HepG2 (cell line): ENCODE data around the gene MGST2. TPM values are rescaled to one million over a fixed set of nuclear protein-coding genes. Genes with fewer than 3 reads are reported as not detected.

Experiments used
- ATAC-seq: fragments of 200-7000 bp; cut with Tn5 transposase; 3 replicates; pipeline ENCODE4 v1.9.1; 2020; ENCODE audit warnings: mild to moderate bottlenecking, moderate library complexity
- BruUV-seq: library from RNA; stranded (reverse); fragments of 400-500 nt; replicated peaks from 2 replicates; lab custom pipeline; 2021; lab: Mats Ljungman, UMichigan
- CTCF ChIA-PET: fragments of 300-600 bp; formaldehyde crosslinking; extraction: SDS; loops from one replicate; lab custom pipeline; 2021; ENCODE audit warnings: low total read pairs, inconsistent platforms, low intra/inter-chr PET ratio; lab: Yijun Ruan, JAX
- POLR2A ChIA-PET: fragments of 350-600 bp; sonication (Branson Sonifier 250); formaldehyde crosslinking; loops from one replicate; lab custom pipeline; 2020; ENCODE audit warnings: antibody characterized with exemption, inconsistent platforms; lab: Yijun Ruan, JAX
- DNase-seq: peaks from one replicate; pipeline ENCODE4 v3.0.0-alpha.2; 2015; ENCODE audit warnings: low spot score
- FAIRE-seq: peaks from 3 replicates; lab custom pipeline; 2011; peaks lifted over from hg19 to GRCh38; lab: Jason Lieb, UNC
- H2AFZ ChIP-seq: one replicate; pipeline ENCODE4 v1.6.1; 2011; ENCODE audit warnings: low read length, inconsistent platforms
- H3K27ac ChIP-seq: fragments of 300-600 bp; 3 replicates; pipeline ENCODE4 v1.8.0; 2011; ENCODE audit warnings: mixed run types, mild to moderate bottlenecking, mixed read lengths, low read length, inconsistent platforms; ENCODE audit not compliant: insufficient read depth; ENCODE audit errors: extremely low read length
- H3K27me3 ChIP-seq, 2 experiments: fragments of 200-600 bp in 1 of 2; 2 replicates in 1 of 2; 3 replicates in 1 of 2; pipeline versions ENCODE4 v1.6.0 to v1.8.0; 2011; ENCODE audit warnings: low read length in 2 of 2, mild to moderate bottlenecking in 2 of 2, moderate library complexity in 2 of 2, inconsistent platforms in 1 of 2; ENCODE audit not compliant: insufficient read depth in 2 of 2, control insufficient read depth in 1 of 2
- H3K36me3 ChIP-seq, 2 experiments: fragments of 200-600 bp in 1 of 2; replicated peaks in 1 of 2; 2 replicates in 1 of 2; 3 replicates in 1 of 2; pipeline versions ENCODE4 v1.5.1 to v1.8.0; 2011; ENCODE audit warnings: low read length in 2 of 2, inconsistent platforms in 1 of 2; ENCODE audit not compliant: insufficient read depth in 2 of 2, control insufficient read depth in 1 of 2
- H3K4me1 ChIP-seq: 2 replicates; pipeline ENCODE4 v1.5.1; 2012; ENCODE audit warnings: low read length, inconsistent platforms; ENCODE audit not compliant: insufficient read depth
- H3K4me2 ChIP-seq: 2 replicates; pipeline ENCODE4 v1.6.0; 2011; ENCODE audit warnings: low read depth, low read length, inconsistent platforms
- H3K4me3 ChIP-seq, 3 experiments: fragments of 200-600 bp in 1 of 3; sonication (generic), shearing (Covaris generic) in 1 of 3; replicated peaks in 1 of 3; 2 replicates each; pipeline ENCODE4 v1.5.1; 2011 to 2016; ENCODE audit warnings: low read length in 3 of 3, inconsistent platforms in 2 of 3, low read depth in 2 of 3, mild to moderate bottlenecking in 2 of 3, control low read depth in 1 of 3, mixed read lengths in 1 of 3; ENCODE audit not compliant: insufficient read depth in 1 of 3
- H3K79me2 ChIP-seq: one replicate; pipeline ENCODE4 v1.6.1; 2011; ENCODE audit warnings: low read length, inconsistent platforms; ENCODE audit not compliant: insufficient read depth
- H3K9ac ChIP-seq: 2 replicates; pipeline ENCODE4 v1.6.0; 2011; ENCODE audit warnings: mild to moderate bottlenecking, low read depth, low read length, inconsistent platforms; ENCODE audit not compliant: insufficient read depth
- H3K9me3 ChIP-seq: 2 replicates; pipeline ENCODE4 v1.5.1; 2012; ENCODE audit warnings: mild to moderate bottlenecking, low read length
- H4K20me1 ChIP-seq: 2 replicates; pipeline ENCODE4 v1.6.0; 2011; ENCODE audit warnings: inconsistent platforms, mild to moderate bottlenecking, low read length, moderate library complexity; ENCODE audit not compliant: insufficient read depth
- AGO2 ChIP-seq: fragments of 200-400 bp; formaldehyde crosslinking; optimal IDR thresholded peaks from 2 replicates; pipeline ENCODE3; 2017; ENCODE audit warnings: mild to moderate bottlenecking, low read depth, low read length, moderate library complexity
- CC2D1A ChIP-seq: sonication (generic); formaldehyde crosslinking; IDR thresholded peaks from 2 replicates; pipeline ENCODE4 v1.8.1; 2023; ENCODE audit warnings: mild to moderate bottlenecking, missing genetic modification reagents
- NFYB ChIP-seq: sonication (generic); formaldehyde crosslinking; IDR thresholded peaks from 2 replicates; pipeline ENCODE4 v1.4.0; 2020; ENCODE audit warnings: missing genetic modification reagents
- NR1H2 ChIP-seq: sonication (generic); formaldehyde crosslinking; IDR thresholded peaks from 2 replicates; pipeline ENCODE4 v1.8.1; 2022; ENCODE audit warnings: low read depth, missing genetic modification reagents, borderline replicate concordance
- PAF1 ChIP-seq: IDR thresholded peaks from 2 replicates; pipeline ENCODE4 v1.6.1; 2016; ENCODE audit warnings: missing genetic modification reagents, missing compliant biosample characterization
- ZFX ChIP-seq: sonication (generic); formaldehyde crosslinking; IDR thresholded peaks from 2 replicates; pipeline ENCODE4 v1.4.0; 2020; ENCODE audit warnings: mild to moderate bottlenecking, low read depth, missing genetic modification reagents, moderate library complexity
- ZNF121 ChIP-seq: sonication (generic); formaldehyde crosslinking; IDR thresholded peaks from 2 replicates; pipeline ENCODE4 v1.5.0; 2020; ENCODE audit warnings: mild to moderate bottlenecking, missing genetic modification reagents
- ZNF326 ChIP-seq: sonication (generic); formaldehyde crosslinking; IDR thresholded peaks from 2 replicates; pipeline ENCODE4 v1.4.0; 2020; ENCODE audit warnings: missing genetic modification reagents, borderline replicate concordance
- WGBS: methylation state at CpG from one replicate; pipeline ENCODE4 v1.1.6; 2017; ENCODE audit warnings: low lambda C conversion rate; 5-methylcytosine and 5-hydroxymethylcytosine counted together
- in situ Hi-C: cut with HindIII; loops from 2 replicates; pipeline ENCODE4 v1.10.0; 2017; ENCODE audit warnings: low pct_unique_long_range_greater_than_20kb; ENCODE audit not compliant: extremely low pct_ligation_motif_present
- intact Hi-C: fragments of 100-400 bp; cut with micrococcal nuclease; formaldehyde crosslinking; loops from one replicate; pipeline ENCODE4 v1.10.0; 2022; ENCODE audit not compliant: unreplicated experiment
- polyA plus RNA-seq, 8 experiments: library from polyadenylated mRNA; depleted of rRNA in 3 of 8; stranded (reverse) in 7 of 8; unstranded in 1 of 8; fragments of >200 nt; fragmentation: Illumina TruSeq in 4 of 8; extraction: Trizol in 4 of 8; gene quantifications; 2 replicates each; pipeline versions ENCODE4 v1.2.1 to v1.2.3, GENCODE V29; 2011 to 2016; ENCODE audit warnings: low read depth in 4 of 8, missing spikeins in 1 of 8, mixed read lengths in 1 of 8; ENCODE audit not compliant: insufficient read depth in 1 of 8
- total RNA-seq, 5 experiments: library from RNA; depleted of rRNA; stranded (reverse); fragments of >200 nt; fragmentation: Illumina TruSeq; extraction: Trizol; gene quantifications; 2 replicates each; pipeline ENCODE4 v1.2.3, GENCODE V29; 2016; ENCODE audit warnings: low read depth in 1 of 5
- TF ChIP-seq, protein P1 (sequence below): sonication (generic); formaldehyde crosslinking; IDR thresholded peaks from 2 replicates; pipeline ENCODE4 v1.5.1; 2020; ENCODE audit warnings: missing genetic modification reagents, mild to moderate bottlenecking, borderline replicate concordance
- TF ChIP-seq, protein P2 (sequence below): sonication (generic); formaldehyde crosslinking; conservative IDR thresholded peaks from 2 replicates; pipeline ENCODE4 v1.8.0; 2022; ENCODE audit warnings: low read depth, missing genetic modification reagents
- TF ChIP-seq, protein P3 (sequence below): sonication (generic); formaldehyde crosslinking; IDR thresholded peaks from 2 replicates; pipeline ENCODE4 v1.5.0; 2020; ENCODE audit warnings: mild to moderate bottlenecking, missing genetic modification reagents, moderate library complexity

Gene MGST2
- total and polyA plus RNA-seq, 2 of the 13 experiments (the other 11 are each of a cell fraction or from before 2014, with no cell fraction given) = 205 to 416 TPM

DNA sequence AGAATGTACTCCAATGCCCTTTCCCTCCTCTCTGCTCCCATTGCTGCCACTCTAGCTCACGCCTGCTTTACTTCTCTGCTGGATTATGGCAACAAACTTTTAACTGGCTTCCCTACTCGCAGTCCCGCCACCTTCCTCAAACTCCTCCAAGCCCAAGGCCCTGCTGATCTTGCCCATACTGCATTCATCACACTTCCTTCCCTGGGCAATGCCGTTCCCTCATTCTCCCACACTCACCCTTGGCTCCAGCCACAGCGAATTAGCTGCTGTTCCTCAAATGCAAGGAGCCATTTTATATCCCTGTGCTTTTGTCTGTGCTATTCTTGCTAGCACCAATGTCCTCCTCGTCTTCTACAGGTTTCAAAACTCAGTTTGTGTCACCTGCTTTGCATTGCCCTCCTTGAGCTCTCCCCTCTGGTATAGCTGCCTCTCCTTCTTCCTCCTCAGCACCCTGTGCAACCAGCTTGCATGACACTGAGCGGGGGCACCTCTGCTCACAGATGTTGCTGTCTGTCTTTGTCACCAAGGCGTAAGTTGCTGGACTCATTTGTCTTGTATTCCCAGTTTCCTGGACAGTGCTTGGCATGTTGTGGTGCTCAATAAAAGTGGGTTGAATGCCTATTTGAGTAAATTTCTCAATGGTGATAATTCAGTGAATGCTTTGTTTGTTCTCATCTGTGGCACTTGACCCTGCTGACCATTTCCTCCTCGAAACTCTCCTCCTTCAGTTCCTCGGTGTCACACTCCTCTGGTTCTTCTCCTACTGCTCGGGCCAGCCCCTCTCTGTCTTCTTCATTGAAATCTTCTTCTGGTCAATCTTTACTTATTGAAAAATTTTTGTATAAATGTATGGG, 22.4 kb upstream of the MGST2 start:
- intact Hi-C loops = no loop called here

DNA sequence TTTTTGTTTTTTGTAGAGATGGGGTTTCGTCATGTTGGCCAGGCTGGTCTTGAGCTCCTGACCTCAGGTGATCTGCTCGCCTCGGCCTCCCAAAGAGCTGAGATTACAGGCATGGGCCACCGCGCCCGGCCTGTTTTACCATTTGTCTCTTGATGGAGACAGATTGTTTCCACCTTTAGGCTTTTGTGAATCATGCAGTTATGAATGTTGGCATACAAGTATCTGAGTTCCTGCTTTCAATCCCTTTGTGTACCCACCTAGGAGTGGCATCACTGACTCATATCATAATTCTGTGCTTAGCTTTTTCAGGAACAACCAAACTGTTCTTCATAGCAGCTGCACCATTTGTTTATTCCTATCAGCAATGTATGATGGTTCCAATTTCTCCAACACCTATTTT, 20.2 kb upstream of the MGST2 start:
- H3K27ac ChIP-seq = no peak overlapping the region
- H3K36me3 ChIP-seq = no peaks in the 10 kb centered on the region
- peaks cover 11% of the 10 kb centered on the region for H3K4me1 ChIP-seq
- intact Hi-C loops (no loop called here), in situ Hi-C loops (no loop called here)
- ATAC-seq (no peak), DNase-seq (no peak), FAIRE-seq (no peak)
- no peak overlapping the region for H3K9ac ChIP-seq
- no peaks in the 10 kb centered on the region for H4K20me1 ChIP-seq
- ChIA-PET CTCF (no interaction called here), POLR2A (no interaction called here)
- H3K4me3 ChIP-seq = no peak overlapping the region
- peaks cover 0 to 1% of the 10 kb centered on the region in 2 experiments; a peak in 1 of 5 replicates for H3K27me3 ChIP-seq
- no TSS peak for BruUV-seq
- no peak overlapping the region for H2AFZ ChIP-seq
- no peak overlapping the region for H3K4me2 ChIP-seq
- WGBS = 54% methylated on average over 6 of the region's 6 CpGs
- H3K79me2 ChIP-seq = no peaks in the 10 kb centered on the region
- no peaks in the 10 kb centered on the region for H3K9me3 ChIP-seq
- no peak for TF ChIP-seq CC2D1A
- TF ChIP-seq ZFX = no peak
- TF ChIP-seq PAF1 = no peak
- TF ChIP-seq ZNF326 (CRISPR knock-in tag) = no peak
- TF ChIP-seq, protein P1, sequence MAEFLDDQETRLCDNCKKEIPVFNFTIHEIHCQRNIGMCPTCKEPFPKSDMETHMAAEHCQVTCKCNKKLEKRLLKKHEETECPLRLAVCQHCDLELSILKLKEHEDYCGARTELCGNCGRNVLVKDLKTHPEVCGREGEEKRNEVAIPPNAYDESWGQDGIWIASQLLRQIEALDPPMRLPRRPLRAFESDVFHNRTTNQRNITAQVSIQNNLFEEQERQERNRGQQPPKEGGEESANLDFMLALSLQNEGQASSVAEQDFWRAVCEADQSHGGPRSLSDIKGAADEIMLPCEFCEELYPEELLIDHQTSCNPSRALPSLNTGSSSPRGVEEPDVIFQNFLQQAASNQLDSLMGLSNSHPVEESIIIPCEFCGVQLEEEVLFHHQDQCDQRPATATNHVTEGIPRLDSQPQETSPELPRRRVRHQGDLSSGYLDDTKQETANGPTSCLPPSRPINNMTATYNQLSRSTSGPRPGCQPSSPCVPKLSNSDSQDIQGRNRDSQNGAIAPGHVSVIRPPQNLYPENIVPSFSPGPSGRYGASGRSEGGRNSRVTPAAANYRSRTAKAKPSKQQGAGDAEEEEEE (CRISPR knock-in tag) = no peak
- TF ChIP-seq NR1H2 (CRISPR knock-in tag) = no peak
- TF ChIP-seq ZNF121 = no peak
- TF ChIP-seq, protein P2, sequence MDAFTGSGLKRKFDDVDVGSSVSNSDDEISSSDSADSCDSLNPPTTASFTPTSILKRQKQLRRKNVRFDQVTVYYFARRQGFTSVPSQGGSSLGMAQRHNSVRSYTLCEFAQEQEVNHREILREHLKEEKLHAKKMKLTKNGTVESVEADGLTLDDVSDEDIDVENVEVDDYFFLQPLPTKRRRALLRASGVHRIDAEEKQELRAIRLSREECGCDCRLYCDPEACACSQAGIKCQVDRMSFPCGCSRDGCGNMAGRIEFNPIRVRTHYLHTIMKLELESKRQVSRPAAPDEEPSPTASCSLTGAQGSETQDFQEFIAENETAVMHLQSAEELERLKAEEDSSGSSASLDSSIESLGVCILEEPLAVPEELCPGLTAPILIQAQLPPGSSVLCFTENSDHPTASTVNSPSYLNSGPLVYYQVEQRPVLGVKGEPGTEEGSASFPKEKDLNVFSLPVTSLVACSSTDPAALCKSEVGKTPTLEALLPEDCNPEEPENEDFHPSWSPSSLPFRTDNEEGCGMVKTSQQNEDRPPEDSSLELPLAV (CRISPR knock-in tag) = no peak
- TF ChIP-seq NFYB (CRISPR knock-in tag) = no peak

More for the DNA sequence above, 22.4 kb upstream of the MGST2 start:
- TF ChIP-seq, protein P3, sequence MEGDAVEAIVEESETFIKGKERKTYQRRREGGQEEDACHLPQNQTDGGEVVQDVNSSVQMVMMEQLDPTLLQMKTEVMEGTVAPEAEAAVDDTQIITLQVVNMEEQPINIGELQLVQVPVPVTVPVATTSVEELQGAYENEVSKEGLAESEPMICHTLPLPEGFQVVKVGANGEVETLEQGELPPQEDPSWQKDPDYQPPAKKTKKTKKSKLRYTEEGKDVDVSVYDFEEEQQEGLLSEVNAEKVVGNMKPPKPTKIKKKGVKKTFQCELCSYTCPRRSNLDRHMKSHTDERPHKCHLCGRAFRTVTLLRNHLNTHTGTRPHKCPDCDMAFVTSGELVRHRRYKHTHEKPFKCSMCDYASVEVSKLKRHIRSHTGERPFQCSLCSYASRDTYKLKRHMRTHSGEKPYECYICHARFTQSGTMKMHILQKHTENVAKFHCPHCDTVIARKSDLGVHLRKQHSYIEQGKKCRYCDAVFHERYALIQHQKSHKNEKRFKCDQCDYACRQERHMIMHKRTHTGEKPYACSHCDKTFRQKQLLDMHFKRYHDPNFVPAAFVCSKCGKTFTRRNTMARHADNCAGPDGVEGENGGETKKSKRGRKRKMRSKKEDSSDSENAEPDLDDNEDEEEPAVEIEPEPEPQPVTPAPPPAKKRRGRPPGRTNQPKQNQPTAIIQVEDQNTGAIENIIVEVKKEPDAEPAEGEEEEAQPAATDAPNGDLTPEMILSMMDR (CRISPR knock-in tag) = no peak
- TF ChIP-seq AGO2 = no peak
- H3K79me2 ChIP-seq = no peaks in the 10 kb centered on the region
- H2AFZ ChIP-seq = no peak overlapping the region
- H3K9me3 ChIP-seq = peaks cover 9% of the 10 kb centered on the region; the same call in 1 of the 2 replicates
- H3K27me3 ChIP-seq = peaks cover 0 to 1% of the 10 kb centered on the region in 2 experiments; a peak in 1 of 5 replicates
- ChIA-PET CTCF (no interaction called here), POLR2A (no interaction called here)
- ATAC-seq = no peak
- WGBS = 45% methylated on average over 11 of the region's 11 CpGs
- no peak overlapping the region for H3K27ac ChIP-seq
- H4K20me1 ChIP-seq = no peaks in the 10 kb centered on the region
- in situ Hi-C loops = no loop called here
- no peak overlapping the region for H3K9ac ChIP-seq
- H3K4me1 ChIP-seq = peaks cover 11% of the 10 kb centered on the region
- H3K4me2 ChIP-seq = no peak overlapping the region
- H3K4me3 ChIP-seq = no peak overlapping the region
- DNase-seq = no peak
- H3K36me3 ChIP-seq = no peaks in the 10 kb centered on the region
- no TSS peak for BruUV-seq
- no peak for FAIRE-seq
